COLO668 (cell line): ENCODE results near the gene ZNF334.

Experiments used
- DNase-seq: peaks from one replicate; lab custom pipeline; 2025; ENCODE audit not compliant: unreplicated experiment; lab: John Stamatoyannopoulos, UW

ZNF334 gene

GRCh38 chr20:46512943-46513844, at the start of gene ZNF334:
Gene ZNF334 (minus strand): TSS chr20:46513559. CDS start chr20:46512102, 1,457 bp downstream.
- peak; percentile 93 for DNase-seq

- peak; percentile 60 for DNase-seq
Observed at GRCh38 chr20:46562373-46563169, 49.2 kb upstream of the ZNF334 start.

- DNase-seq, result no peak
Observed at GRCh38 chr20:46562009-46562372, 48.6 kb upstream of the ZNF334 start.

GRCh38 chr20:46559685-46560440, 46.5 kb upstream of the ZNF334 start:
- DNase-seq, result no peak

- DNase-seq, result no peak
Observed at GRCh38 chr20:46559001-46559400, 45.6 kb upstream of the ZNF334 start.

- peak; percentile 48 for DNase-seq
Observed at GRCh38 chr20:46558511-46558959, 45.2 kb upstream of the ZNF334 start.

GRCh38 chr20:46557231-46557956, 44.0 kb upstream of the ZNF334 start:
- no peak for DNase-seq

- DNase-seq, result no peak
Observed at GRCh38 chr20:46555370-46555956, 42.1 kb upstream of the ZNF334 start.

- no peak for DNase-seq
Observed at GRCh38 chr20:46554828-46555227, 41.5 kb upstream of the ZNF334 start.

- no peak for DNase-seq
Observed at GRCh38 chr20:46553926-46554325, 40.6 kb upstream of the ZNF334 start.

- no peak for DNase-seq
Observed at GRCh38 chr20:46552460-46553420, 39.4 kb upstream of the ZNF334 start.

- no peak for DNase-seq
Observed at GRCh38 chr20:46551522-46552381, 38.4 kb upstream of the ZNF334 start.

GRCh38 chr20:46550461-46550860, 37.1 kb upstream of the ZNF334 start, which contains the start of gene OCSTAMP:
Gene OCSTAMP (minus strand): TSS chr20:46550654. CDS start chr20:46550560, 94 bp downstream.
- DNase-seq, result peak; percentile 18

- no peak for DNase-seq
Observed at GRCh38 chr20:46549188-46549972, 36.0 kb upstream of the ZNF334 start.

- no peak for DNase-seq
Observed at GRCh38 chr20:46548688-46549087, 35.3 kb upstream of the ZNF334 start.

- DNase-seq, result no peak
Observed at GRCh38 chr20:46547995-46548394, 34.6 kb upstream of the ZNF334 start.

GRCh38 chr20:46546936-46547335, 33.6 kb upstream of the ZNF334 start:
- no peak for DNase-seq
